Keratinocyte (primary cell): ENCODE data around the gene GTF3C1.

Experiments
- CTCF ChIP-seq, 3 experiments: IDR thresholded peaks in 1 of 3; conservative IDR thresholded peaks in 1 of 3; optimal IDR thresholded peaks in 1 of 3; 2 replicates in 2 of 3; 3 replicates in 1 of 3; pipeline versions ENCODE3 to v1.5.1; 2011; ENCODE audit warnings: low read length in 3 of 3, mild to moderate bottlenecking in 3 of 3, moderate library complexity in 2 of 3, control low read depth in 1 of 3, inconsistent platforms in 1 of 3; ENCODE audit not compliant: insufficient read depth in 2 of 3; ENCODE audit errors: extremely low read depth in 1 of 3
- EZH2 ChIP-seq: IDR thresholded peaks from one replicate; pipeline ENCODE4 v1.6.1; 2012; ENCODE audit warnings: inconsistent platforms, mild to moderate bottlenecking, low read length, moderate library complexity

DNA sequence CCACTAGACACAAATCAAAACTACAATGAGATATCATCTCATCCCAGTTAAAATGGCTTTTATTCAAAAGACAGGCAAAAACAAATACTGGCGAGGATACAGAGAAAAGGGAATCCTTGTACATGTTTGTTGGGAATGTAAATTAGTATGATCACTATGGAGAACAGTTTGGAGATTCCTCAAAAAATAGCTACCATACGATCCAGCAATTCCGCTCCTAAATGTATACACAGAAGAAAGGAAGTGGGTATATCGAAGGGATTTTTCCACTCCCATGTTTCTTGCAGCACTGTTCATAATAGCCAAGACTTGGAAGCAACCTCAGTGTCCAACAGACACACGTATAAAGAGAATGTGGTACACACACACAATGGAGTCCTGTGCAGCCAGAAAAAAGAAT is 35.5 kb upstream of the GTF3C1 start:
- TF ChIP-seq CTCF (optimal IDR thresholded peaks at IDR 0.05 in 1 of 3, IDR thresholded peaks at IDR 0.05 in 1 of 3, conservative IDR thresholded peaks at IDR 0.05 in 1 of 3; ENCODE audit: extremely low read depth in 1 of 3, insufficient read depth in 2 of 3, low read length in 3 of 3) (no peak), EZH2 (no peak)
